Activated B cell treated with CpG ODN at 0.5 μM for 24 hours (primary cell): ENCODE results near the gene RND1. TPM values are rescaled to one million over a fixed set of nuclear protein-coding genes. Genes with fewer than 3 reads are reported as not detected.

Source experiments
- ATAC-seq: fragments of 200-7000 bp; cut with Tn5 transposase; one replicate; pipeline ENCODE4 v1.10.0; 2021; ENCODE audit warnings: low read depth, mild to moderate bottlenecking, moderate library complexity
- CTCF ChIA-PET: fragments of 350-600 bp; sonication (Branson Sonifier 250); formaldehyde crosslinking; loops from one replicate; lab custom pipeline; 2021; ENCODE audit warnings: antibody characterized with exemption; lab: Charles Lee
- POLR2A ChIA-PET: fragments of 350-600 bp; sonication (Branson Sonifier 250); formaldehyde crosslinking; loops from one replicate; lab custom pipeline; 2021; ENCODE audit warnings: antibody characterized with exemption; lab: Charles Lee
- DNase-seq: peaks from one replicate; pipeline ENCODE4 v3.0.0; 2022
- H3K27ac Mint-ChIP-seq: one replicate; pipeline ENCODE4 v1.8.0; 2020; ENCODE audit warnings: mixed read lengths
- H3K27me3 Mint-ChIP-seq: one replicate; pipeline ENCODE4 v1.8.0; 2021; ENCODE audit warnings: mixed read lengths
- H3K36me3 Mint-ChIP-seq: one replicate; pipeline ENCODE4 v1.8.0; 2021; ENCODE audit warnings: low read depth, mixed read lengths
- H3K4me1 Mint-ChIP-seq: one replicate; pipeline ENCODE4 v1.8.0; 2021; ENCODE audit warnings: mixed read lengths
- H3K4me3 Mint-ChIP-seq: one replicate; pipeline ENCODE4 v1.8.0; 2020; ENCODE audit warnings: mild to moderate bottlenecking, mixed read lengths
- H3K9me3 Mint-ChIP-seq: one replicate; pipeline ENCODE4 v1.8.0; 2020; ENCODE audit warnings: mixed read lengths
- intact Hi-C: fragments of 100-400 bp; cut with micrococcal nuclease; formaldehyde crosslinking; loops from one replicate; pipeline ENCODE4 v1.15.1; 2024
- total RNA-seq: library from RNA; stranded (reverse); gene quantifications from 2 replicates; pipeline ENCODE4 v1.2.3, GENCODE V29; 2022
- TF ChIP-seq, protein P1 (sequence below): fragments of 200-600 bp; IDR thresholded peaks from one replicate; pipeline ENCODE4 v1.8.0; 2022; ENCODE audit warnings: antibody characterized with exemption, mild to moderate bottlenecking

RND1 gene
- total RNA-seq, 1 donor from 2014 or later = 5.9 TPM

DNA sequence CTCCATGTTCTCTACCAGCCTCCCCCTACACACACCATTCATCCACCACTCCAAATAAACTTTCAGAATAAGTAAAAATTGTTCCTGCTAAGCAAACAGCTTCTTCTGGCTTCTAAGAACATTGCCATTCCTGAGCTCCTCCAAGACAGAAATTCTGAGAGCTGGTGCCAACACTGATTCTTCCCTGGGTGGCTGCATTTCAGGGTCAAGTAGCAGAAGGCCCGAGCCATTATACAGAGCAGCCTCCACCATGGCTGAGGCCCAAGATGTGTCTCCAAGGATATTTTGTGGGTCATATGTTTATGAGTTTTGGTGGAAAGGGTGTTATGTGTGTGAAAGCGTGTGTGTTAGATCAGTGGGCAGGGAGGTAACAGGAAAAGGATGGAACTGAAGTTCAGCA is 3.5 kb upstream of the RND1 start:
- H3K27me3 Mint-ChIP-seq = no peaks in the 10 kb centered on the region
- H3K36me3 Mint-ChIP-seq = peaks cover 2% of the 10 kb centered on the region
- no peak overlapping the region for H3K4me3 Mint-ChIP-seq
- peaks cover 20% of the 10 kb centered on the region for H3K4me1 Mint-ChIP-seq
- intact Hi-C loops = no loop called here
- ATAC-seq (no peak), DNase-seq (no peak)
- H3K27ac Mint-ChIP-seq = no peak overlapping the region
- TF ChIP-seq, protein P1, sequence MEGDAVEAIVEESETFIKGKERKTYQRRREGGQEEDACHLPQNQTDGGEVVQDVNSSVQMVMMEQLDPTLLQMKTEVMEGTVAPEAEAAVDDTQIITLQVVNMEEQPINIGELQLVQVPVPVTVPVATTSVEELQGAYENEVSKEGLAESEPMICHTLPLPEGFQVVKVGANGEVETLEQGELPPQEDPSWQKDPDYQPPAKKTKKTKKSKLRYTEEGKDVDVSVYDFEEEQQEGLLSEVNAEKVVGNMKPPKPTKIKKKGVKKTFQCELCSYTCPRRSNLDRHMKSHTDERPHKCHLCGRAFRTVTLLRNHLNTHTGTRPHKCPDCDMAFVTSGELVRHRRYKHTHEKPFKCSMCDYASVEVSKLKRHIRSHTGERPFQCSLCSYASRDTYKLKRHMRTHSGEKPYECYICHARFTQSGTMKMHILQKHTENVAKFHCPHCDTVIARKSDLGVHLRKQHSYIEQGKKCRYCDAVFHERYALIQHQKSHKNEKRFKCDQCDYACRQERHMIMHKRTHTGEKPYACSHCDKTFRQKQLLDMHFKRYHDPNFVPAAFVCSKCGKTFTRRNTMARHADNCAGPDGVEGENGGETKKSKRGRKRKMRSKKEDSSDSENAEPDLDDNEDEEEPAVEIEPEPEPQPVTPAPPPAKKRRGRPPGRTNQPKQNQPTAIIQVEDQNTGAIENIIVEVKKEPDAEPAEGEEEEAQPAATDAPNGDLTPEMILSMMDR = no peak
- ChIA-PET POLR2A (interaction anchor here (0.7 kb wide), 1 partner anchor 371 kb away, joined by 10 read pairs; no protein-coding TSS in a partner anchor), CTCF (no interaction called here)
- H3K9me3 Mint-ChIP-seq = no peaks in the 10 kb centered on the region

DNA sequence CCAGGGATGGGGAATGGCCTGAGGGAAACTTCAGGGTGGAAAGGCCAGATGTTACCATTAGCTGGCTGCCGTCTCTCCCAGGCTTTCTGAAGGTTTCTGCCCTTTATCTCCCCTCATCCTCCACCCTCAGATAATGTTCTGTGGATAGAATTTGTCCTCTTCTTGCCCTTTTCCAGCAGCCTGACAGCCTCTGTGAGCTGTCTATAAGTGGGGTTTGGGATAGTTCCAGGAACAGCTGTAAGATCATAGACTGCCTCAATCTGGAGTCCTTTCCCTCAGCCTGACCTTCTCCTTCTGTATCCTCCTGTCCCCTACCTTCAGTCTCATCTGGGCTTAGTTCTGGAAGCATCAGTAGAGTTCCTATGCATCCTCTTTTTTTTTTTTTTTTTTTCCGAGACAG is 2.8 kb upstream of the RND1 start:
- Mint-ChIP-seq H3K4me1 (peaks cover 27% of the 10 kb centered on the region), H3K27ac (no peak overlapping the region), H3K27me3 (no peaks in the 10 kb centered on the region), H3K4me3 (no peak overlapping the region), H3K36me3 (peaks cover 2% of the 10 kb centered on the region), H3K9me3 (no peaks in the 10 kb centered on the region)
- POLR2A ChIA-PET = interaction anchor here (0.5 to 0.7 kb wide), 2 partner anchors 250 to 372 kb away, joined by 3 to 10 read pairs; no protein-coding TSS in a partner anchor
- DNase-seq = no peak
- TF ChIP-seq, protein P1 = no peak
- intact Hi-C loops = no loop called here
- CTCF ChIA-PET = no interaction called here
- ATAC-seq = no peak

DNA sequence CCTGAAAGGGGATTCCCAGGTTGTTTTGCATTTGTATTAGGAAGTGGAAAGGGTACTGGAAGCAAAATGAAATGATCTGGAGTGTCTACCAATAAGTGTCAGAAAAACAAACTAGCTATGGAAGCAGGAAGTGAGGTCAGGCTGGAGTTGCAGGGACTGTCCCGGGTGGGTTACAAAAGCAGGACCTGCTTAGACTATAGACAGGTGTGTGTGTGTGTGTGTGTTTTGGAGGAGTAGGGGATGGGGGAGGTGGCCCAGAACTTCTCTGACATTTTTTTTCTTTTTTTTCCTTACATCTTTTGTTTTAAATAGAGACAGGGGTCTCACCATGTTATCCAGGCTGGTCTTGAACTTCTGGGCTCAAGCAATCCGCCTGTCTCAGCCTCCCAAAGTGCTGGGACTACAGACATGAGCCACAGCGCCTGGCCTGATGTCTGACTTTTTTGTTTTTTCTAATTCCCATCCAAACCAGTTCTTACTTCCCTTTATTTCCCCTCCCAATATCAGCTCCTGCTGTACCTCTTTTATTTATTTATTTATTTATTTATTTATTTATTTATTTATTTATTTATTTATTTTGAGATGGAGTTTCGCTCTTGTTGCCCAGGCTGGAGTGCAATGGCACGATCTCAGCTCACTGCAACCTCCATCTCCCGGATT is 512 bp upstream of the RND1 start:
- H3K27me3 Mint-ChIP-seq = no peaks in the 10 kb centered on the region
- CTCF ChIA-PET = interaction anchor here (1.5 to 5.7 kb wide), 3 partner anchors 10 to 24 kb away, joined by 4 to 40 read pairs (median 10); partner anchors contain the start of gene DDX23
- H3K36me3 Mint-ChIP-seq = peaks cover 2% of the 10 kb centered on the region
- H3K9me3 Mint-ChIP-seq = no peaks in the 10 kb centered on the region
- POLR2A ChIA-PET = interaction anchor here (0.7 to 2.8 kb wide), 7 partner anchors 13 to 876 kb away, joined by 3 to 53 read pairs (median 5); partner anchors contain the start of genes DDX23, FKBP11 and TMBIM6
- peak overlapping the region; percentile 78 for H3K27ac Mint-ChIP-seq
- H3K4me3 Mint-ChIP-seq = peak overlapping the region; percentile 95
- no peak for ATAC-seq
- peaks cover 27% of the 10 kb centered on the region for H3K4me1 Mint-ChIP-seq
- intact Hi-C loops = no loop called here
- TF ChIP-seq, protein P1 = no peak
- no peak for DNase-seq

DNA sequence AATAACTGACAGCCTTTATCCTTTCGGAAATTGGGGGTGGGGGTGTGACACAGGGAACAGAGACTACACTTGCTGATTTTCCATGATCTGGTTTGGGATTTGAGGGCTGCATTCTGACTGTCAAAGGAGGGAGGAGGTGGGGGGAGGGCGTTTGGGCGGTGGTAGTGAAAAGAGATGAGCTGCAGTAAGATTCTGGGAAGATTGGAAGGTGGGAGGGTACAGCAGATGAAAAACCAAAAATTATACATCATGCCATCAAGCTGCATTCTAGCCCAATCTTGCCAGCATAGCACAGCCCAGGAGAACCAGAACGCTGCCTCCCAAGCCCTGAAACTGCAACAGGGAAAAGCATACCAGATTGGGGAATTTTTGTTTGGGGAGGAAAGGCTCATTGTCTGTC is 2.4 kb downstream of the RND1 start:
- peaks cover 27% of the 10 kb centered on the region for H3K4me1 Mint-ChIP-seq
- POLR2A ChIA-PET = interaction anchor here (0.6 kb wide), 1 partner anchor 57 kb away, joined by 5 read pairs; no protein-coding TSS in a partner anchor

DNA sequence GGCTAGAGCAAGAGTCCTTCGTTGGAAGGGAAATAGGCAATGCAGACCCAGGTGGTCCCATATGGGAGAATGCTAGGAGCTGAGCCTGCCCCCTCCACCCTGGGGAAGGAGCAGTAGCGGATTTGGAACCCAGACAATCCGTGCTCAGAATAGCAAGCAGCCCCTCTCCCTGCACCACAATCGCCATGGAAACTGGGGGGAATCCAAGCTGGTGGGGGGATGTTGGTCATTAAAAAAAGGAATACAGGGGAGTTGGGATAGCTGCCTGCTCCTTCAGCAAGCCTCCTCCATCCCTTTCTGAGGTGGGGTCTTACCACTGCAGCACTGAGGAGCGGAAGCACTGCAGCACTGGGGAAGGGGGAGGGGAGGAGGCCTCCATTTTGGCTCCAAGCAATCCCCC is 2.9 kb downstream of the RND1 start:
- no peak overlapping the region for H3K27ac Mint-ChIP-seq
- ChIA-PET CTCF (interaction anchor here (5.7 kb wide), 1 partner anchor 10 kb away, joined by 40 read pairs; the partner anchor contains the start of gene DDX23), POLR2A (no interaction called here)
- H3K9me3 Mint-ChIP-seq = no peaks in the 10 kb centered on the region
- H3K36me3 Mint-ChIP-seq = peaks cover 5% of the 10 kb centered on the region
- no peak overlapping the region for H3K4me3 Mint-ChIP-seq
- ATAC-seq (no peak), DNase-seq (no peak)
- no peaks in the 10 kb centered on the region for H3K27me3 Mint-ChIP-seq
- intact Hi-C loops = no loop called here
- TF ChIP-seq, protein P1 = no peak
- H3K4me1 Mint-ChIP-seq = peaks cover 28% of the 10 kb centered on the region

More for the DNA sequence above, 2.4 kb downstream of the RND1 start:
- Mint-ChIP-seq H3K27me3 (no peaks in the 10 kb centered on the region), H3K36me3 (peaks cover 5% of the 10 kb centered on the region), H3K27ac (no peak overlapping the region), H3K4me3 (no peak overlapping the region), H3K9me3 (no peaks in the 10 kb centered on the region)
- intact Hi-C loops = no loop called here
- DNase-seq (no peak), ATAC-seq (no peak)
- TF ChIP-seq, protein P1 = no peak
- CTCF ChIA-PET = interaction anchor here (5.7 kb wide), 1 partner anchor 11 kb away, joined by 40 read pairs; the partner anchor contains the start of gene DDX23
